Cerebellar nuclear complex (tissue), 1 donor: Measurements from ENCODE around the gene WDHD1.
"Not testable (repeated sequence)": the region's sequence is repeated elsewhere in the genome, so short reads cannot be mapped to it uniquely, and the experiment has no call there.

Experiments used
- DNase-seq, 2 experiments: peaks; one replicate each; lab custom pipeline; 2025; lab: John Stamatoyannopoulos, UW

WDHD1 gene

GRCh38 chr14:54952803-54953202 is 74.1 kb downstream of the WDHD1 start:
- not testable (repeated sequence) for DNase-seq

GRCh38 chr14:54947230-54947629 is 79.7 kb downstream of the WDHD1 start:
- no peak for DNase-seq

GRCh38 chr14:54946500-54946899 is 80.4 kb downstream of the WDHD1 start:
- DNase-seq, result no peak

- no peak for DNase-seq
Measured at GRCh38 chr14:54944737-54945391, 82.0 kb downstream of the WDHD1 start.

GRCh38 chr14:54942913-54943312 is 84.0 kb downstream of the WDHD1 start:
- DNase-seq, result no peak

- DNase-seq, result no peak
Measured at GRCh38 chr14:54936816-54937215, 90.1 kb downstream of the WDHD1 start.

GRCh38 chr14:54935958-54936357 is 90.9 kb downstream of the WDHD1 start:
- no peak for DNase-seq

- DNase-seq, result no peak
Measured at GRCh38 chr14:54935100-54935499, 91.8 kb downstream of the WDHD1 start.

- no peak for DNase-seq
Measured at GRCh38 chr14:54933006-54933405, 93.9 kb downstream of the WDHD1 start.

GRCh38 chr14:54931598-54932340 is 95.1 kb downstream of the WDHD1 start:
- no peak for DNase-seq

GRCh38 chr14:54931101-54931500 is 95.8 kb downstream of the WDHD1 start:
- DNase-seq, result no peak

- DNase-seq, result no peak
Measured at GRCh38 chr14:54929556-54929955, 97.3 kb downstream of the WDHD1 start.

GRCh38 chr14:54928216-54928615 is 98.7 kb downstream of the WDHD1 start:
- DNase-seq, result no peak

GRCh38 chr14:54927551-54927950 is 99.3 kb downstream of the WDHD1 start:
- no peak for DNase-seq

GRCh38 chr14:54926570-54926969 is 100.3 kb downstream of the WDHD1 start:
- DNase-seq, result not testable (repeated sequence)

- DNase-seq, result no peak
Measured at GRCh38 chr14:54922598-54922997, 104.3 kb downstream of the WDHD1 start.

GRCh38 chr14:54920052-54920451 is 106.8 kb downstream of the WDHD1 start:
- no peak for DNase-seq

GRCh38 chr14:54919330-54919729 is 107.6 kb downstream of the WDHD1 start:
- DNase-seq, result no peak

GRCh38 chr14:54918427-54918826 is 108.5 kb downstream of the WDHD1 start:
- no peak for DNase-seq

- DNase-seq, result no peak
Measured at GRCh38 chr14:54916101-54916500, 110.8 kb downstream of the WDHD1 start.

- no peak for DNase-seq
Measured at GRCh38 chr14:54909817-54910558, 116.9 kb downstream of the WDHD1 start.

- DNase-seq, result not testable (repeated sequence)
Measured at GRCh38 chr14:54908973-54909372, 117.9 kb downstream of the WDHD1 start.

GRCh38 chr14:54908190-54908589 is 118.7 kb downstream of the WDHD1 start:
- DNase-seq, result no peak
